ENCODE results near the gene CNOT6. TPM values are rescaled to one million over a fixed set of nuclear protein-coding genes. Genes with fewer than 3 reads are reported as not detected.
"Not testable (repeated sequence)": the region's sequence is repeated elsewhere in the genome, so short reads cannot be mapped to it uniquely, and the experiment has no call there.

Gene CNOT6
- total RNA-seq, 1 experiment from 2014 or later, result 60.9 TPM

DNA sequence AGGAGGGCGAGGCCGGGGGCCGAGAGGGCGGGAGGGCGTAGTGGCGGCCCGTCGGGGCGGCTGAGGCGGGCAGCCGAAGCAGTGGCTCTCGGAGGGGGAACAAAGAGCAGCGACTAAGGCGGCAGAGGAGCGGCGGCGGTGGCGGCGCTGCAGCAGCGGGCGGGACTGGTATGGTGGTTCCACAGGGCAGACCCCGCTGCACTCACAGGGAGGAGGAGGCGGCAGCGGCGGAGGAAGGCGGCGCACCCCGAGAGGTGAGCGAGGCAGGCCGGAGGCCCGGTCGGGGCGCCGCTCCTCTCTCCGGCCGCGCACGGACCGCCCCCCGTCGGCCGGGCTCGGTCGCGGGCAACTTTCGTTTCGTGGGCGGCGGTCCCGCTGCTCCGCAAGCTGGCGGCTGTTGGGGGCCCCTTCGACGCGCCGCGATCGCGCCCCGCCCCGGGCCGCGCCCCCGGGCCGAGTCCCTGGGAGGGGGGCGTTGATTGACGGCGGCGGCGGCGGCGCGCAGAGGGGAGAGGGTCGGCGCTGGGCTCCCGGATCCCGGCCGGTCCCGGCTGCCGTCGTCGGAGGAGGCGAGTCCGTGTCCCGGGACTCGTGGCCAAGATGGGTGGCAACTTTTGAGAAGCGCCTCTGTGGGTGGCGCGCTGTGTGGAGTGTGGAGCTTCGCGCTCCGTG is 467 bp downstream of the CNOT6 start:
- DNase-seq (ENCODE audit: low spot score), result peak; percentile 25
- peaks cover 20% of the 10 kb centered on the region for H3K36me3 ChIP-seq (ENCODE audit: insufficient read depth, low read length, poor library complexity, severe bottlenecking)
- H3K9me3 ChIP-seq (ENCODE audit: low read depth, low read length, poor library complexity, severe bottlenecking), result no peaks in the 10 kb centered on the region
- peak overlapping the region; percentile 98 for H3K27ac ChIP-seq (ENCODE audit: low read depth, low read length, poor library complexity, severe bottlenecking)
- no peaks in the 10 kb centered on the region for H3K27me3 ChIP-seq (replicated peaks; ENCODE audit: insufficient read depth, low read depth, low read length, poor library complexity)
- CTCF ChIA-PET, result no interaction called here
- POLR2A ChIA-PET (ENCODE audit: low non-redundant PET), result interaction anchor here (0.7 kb wide), 1 partner anchor 561 kb away, joined by 5 read pairs; no protein-coding TSS in a partner anchor
- intact Hi-C loops (cut with micrococcal nuclease; ENCODE audit: unreplicated experiment), result loop anchor here (5.0 kb wide), 1 partner anchor 142 kb away; the partner anchor contains the start of gene GFPT2
- TF ChIP-seq, protein P1, sequence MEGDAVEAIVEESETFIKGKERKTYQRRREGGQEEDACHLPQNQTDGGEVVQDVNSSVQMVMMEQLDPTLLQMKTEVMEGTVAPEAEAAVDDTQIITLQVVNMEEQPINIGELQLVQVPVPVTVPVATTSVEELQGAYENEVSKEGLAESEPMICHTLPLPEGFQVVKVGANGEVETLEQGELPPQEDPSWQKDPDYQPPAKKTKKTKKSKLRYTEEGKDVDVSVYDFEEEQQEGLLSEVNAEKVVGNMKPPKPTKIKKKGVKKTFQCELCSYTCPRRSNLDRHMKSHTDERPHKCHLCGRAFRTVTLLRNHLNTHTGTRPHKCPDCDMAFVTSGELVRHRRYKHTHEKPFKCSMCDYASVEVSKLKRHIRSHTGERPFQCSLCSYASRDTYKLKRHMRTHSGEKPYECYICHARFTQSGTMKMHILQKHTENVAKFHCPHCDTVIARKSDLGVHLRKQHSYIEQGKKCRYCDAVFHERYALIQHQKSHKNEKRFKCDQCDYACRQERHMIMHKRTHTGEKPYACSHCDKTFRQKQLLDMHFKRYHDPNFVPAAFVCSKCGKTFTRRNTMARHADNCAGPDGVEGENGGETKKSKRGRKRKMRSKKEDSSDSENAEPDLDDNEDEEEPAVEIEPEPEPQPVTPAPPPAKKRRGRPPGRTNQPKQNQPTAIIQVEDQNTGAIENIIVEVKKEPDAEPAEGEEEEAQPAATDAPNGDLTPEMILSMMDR (conservative IDR thresholded peaks at IDR 0.05; ENCODE audit: low read depth, low read length), result 0 out of 2 replicates have a peak, but pooled peaks have one; percentile 11
- no peak for TF ChIP-seq EZH2 (IDR thresholded peaks at IDR 0.05; ENCODE audit: borderline replicate concordance, low read depth, low read length, poor library complexity, severe bottlenecking)
- H3K4me3 ChIP-seq (ENCODE audit: low read depth, low read length, poor library complexity, severe bottlenecking), result peak overlapping the region; percentile 98
- H3K4me1 ChIP-seq (ENCODE audit: insufficient read depth, low read length, poor library complexity, severe bottlenecking), result peaks cover 18% of the 10 kb centered on the region
- no TSS peak for BruUV-seq (replicated peaks)

DNA sequence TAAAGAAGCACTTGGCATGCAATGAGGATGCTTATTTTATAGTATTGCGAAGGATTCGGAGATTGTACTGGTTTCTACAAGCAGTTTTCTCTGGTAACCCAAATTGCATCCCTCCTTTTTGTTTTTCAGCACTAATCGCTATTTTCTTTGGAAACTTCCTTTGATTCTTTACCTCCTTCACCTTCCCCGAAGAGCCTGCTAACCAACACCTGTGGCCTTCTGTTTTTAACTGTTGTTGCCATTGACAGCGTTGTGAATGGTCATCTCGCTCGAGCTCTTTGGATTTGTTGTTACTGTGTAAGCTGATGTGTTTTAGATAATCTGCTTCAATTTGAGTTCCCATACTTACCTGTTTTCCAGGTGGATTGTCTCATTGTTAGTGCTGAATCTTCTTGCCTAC is 1.1 kb downstream of the CNOT6 start:
- TF ChIP-seq EZH2 (IDR thresholded peaks at IDR 0.05; ENCODE audit: borderline replicate concordance, low read depth, low read length, poor library complexity, severe bottlenecking), result no peak
- TF ChIP-seq, protein P1 (conservative IDR thresholded peaks at IDR 0.05; ENCODE audit: low read depth, low read length), result no peak
- CTCF ChIA-PET, result no interaction called here
- Histone ChIP-seq H3K4me3 (ENCODE audit: low read depth, low read length, poor library complexity, severe bottlenecking) (peak overlapping the region; percentile 98), H3K4me1 (ENCODE audit: insufficient read depth, low read length, poor library complexity, severe bottlenecking) (peaks cover 18% of the 10 kb centered on the region), H3K9me3 (ENCODE audit: low read depth, low read length, poor library complexity, severe bottlenecking) (no peaks in the 10 kb centered on the region), H3K36me3 (ENCODE audit: insufficient read depth, low read length, poor library complexity, severe bottlenecking) (peaks cover 20% of the 10 kb centered on the region), H3K27ac (ENCODE audit: low read depth, low read length, poor library complexity, severe bottlenecking) (peak overlapping the region; percentile 98), H3K27me3 (replicated peaks; ENCODE audit: insufficient read depth, low read depth, low read length, poor library complexity) (no peaks in the 10 kb centered on the region)
- no peak for DNase-seq (ENCODE audit: low spot score)
- BruUV-seq (replicated peaks), result TSS peak; percentile 46
- intact Hi-C loops (cut with micrococcal nuclease; ENCODE audit: unreplicated experiment), result no loop called here
- POLR2A ChIA-PET (ENCODE audit: low non-redundant PET), result no interaction called here

DNA sequence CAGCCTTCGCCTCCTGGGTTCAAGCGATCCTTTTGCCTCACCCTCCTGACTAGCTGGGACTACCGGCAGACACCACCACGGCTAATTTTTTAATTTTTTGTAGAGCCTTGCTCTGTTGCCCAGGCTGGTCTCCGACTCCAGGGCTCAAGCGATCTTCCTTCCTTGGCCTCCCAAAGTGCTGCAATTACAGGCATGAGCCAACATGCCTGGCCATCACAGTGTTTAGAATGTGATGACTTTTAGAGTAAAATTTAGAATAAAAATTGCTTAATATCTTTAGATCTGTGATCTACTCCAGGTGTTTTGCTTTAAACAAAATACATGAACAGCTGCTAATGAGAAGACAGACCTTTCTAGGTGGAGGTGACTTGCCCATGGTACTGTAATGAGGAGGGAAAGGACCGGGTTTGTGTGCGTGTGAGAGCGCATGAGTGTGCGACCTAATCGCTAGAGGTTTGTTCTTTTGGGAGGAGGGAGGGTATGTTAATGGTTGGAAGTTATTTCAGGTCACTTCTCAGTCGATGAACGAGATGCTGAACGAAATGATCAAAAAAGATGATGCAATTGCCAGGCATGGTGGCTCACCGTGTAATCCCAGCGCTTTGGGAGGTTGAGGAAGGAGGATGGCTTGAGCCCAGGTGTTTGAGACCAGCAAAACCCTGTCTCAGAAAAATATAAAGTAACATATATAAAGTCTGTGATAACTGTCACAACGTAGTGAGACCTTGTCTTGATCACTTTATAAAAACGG is 2.0 kb downstream of the CNOT6 start:
- intact Hi-C loops (cut with micrococcal nuclease; ENCODE audit: unreplicated experiment), result no loop called here
- peak overlapping the region; percentile 98 for H3K4me3 ChIP-seq (ENCODE audit: low read depth, low read length, poor library complexity, severe bottlenecking)

DNA sequence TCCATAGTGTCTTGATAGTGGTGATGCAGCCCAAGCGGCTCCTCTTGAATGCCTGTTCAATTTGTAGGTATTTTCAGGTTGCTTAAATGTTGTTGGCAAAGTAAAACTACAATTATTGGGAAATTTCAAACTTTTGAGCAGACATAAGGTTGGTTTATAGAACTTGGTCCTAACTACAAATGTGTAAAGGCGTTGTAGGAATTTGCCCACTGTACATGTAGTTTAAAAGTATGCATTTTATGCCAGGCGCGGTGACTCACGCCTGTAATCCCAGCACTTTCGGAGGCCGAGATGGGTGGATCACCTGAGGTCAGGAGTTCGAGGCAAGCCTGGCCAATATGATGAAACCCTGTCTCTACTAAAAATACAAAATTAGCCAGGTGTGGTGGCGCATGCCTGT is 2.6 kb downstream of the CNOT6 start:
- H3K4me1 ChIP-seq (ENCODE audit: insufficient read depth, low read length, poor library complexity, severe bottlenecking); CTCF ChIA-PET; DNase-seq (ENCODE audit: low spot score); H3K4me3 ChIP-seq (ENCODE audit: low read depth, low read length, poor library complexity, severe bottlenecking); BruUV-seq (replicated peaks); H3K9me3 ChIP-seq (ENCODE audit: low read depth, low read length, poor library complexity, severe bottlenecking); H3K27me3 ChIP-seq (replicated peaks; ENCODE audit: insufficient read depth, low read depth, low read length, poor library complexity); intact Hi-C loops (cut with micrococcal nuclease; ENCODE audit: unreplicated experiment); POLR2A ChIA-PET (ENCODE audit: low non-redundant PET); H3K27ac ChIP-seq (ENCODE audit: low read depth, low read length, poor library complexity, severe bottlenecking): not testable (repeated sequence)
- peaks cover 20% of the 10 kb centered on the region for H3K36me3 ChIP-seq (ENCODE audit: insufficient read depth, low read length, poor library complexity, severe bottlenecking)

More for the DNA sequence above, 2.0 kb downstream of the CNOT6 start:
- peaks cover 20% of the 10 kb centered on the region for H3K36me3 ChIP-seq (ENCODE audit: insufficient read depth, low read length, poor library complexity, severe bottlenecking)
- POLR2A ChIA-PET (ENCODE audit: low non-redundant PET), result no interaction called here
- BruUV-seq (replicated peaks), result no TSS peak
- H3K27me3 ChIP-seq (replicated peaks; ENCODE audit: insufficient read depth, low read depth, low read length, poor library complexity), result no peaks in the 10 kb centered on the region
- CTCF ChIA-PET, result no interaction called here
- H3K27ac ChIP-seq (ENCODE audit: low read depth, low read length, poor library complexity, severe bottlenecking), result peak overlapping the region; percentile 31
- no peak for TF ChIP-seq EZH2 (IDR thresholded peaks at IDR 0.05; ENCODE audit: borderline replicate concordance, low read depth, low read length, poor library complexity, severe bottlenecking)
- TF ChIP-seq, protein P1 (conservative IDR thresholded peaks at IDR 0.05; ENCODE audit: low read depth, low read length), result no peak
- peaks cover 13% of the 10 kb centered on the region for H3K4me1 ChIP-seq (ENCODE audit: insufficient read depth, low read length, poor library complexity, severe bottlenecking)
- no peaks in the 10 kb centered on the region for H3K9me3 ChIP-seq (ENCODE audit: low read depth, low read length, poor library complexity, severe bottlenecking)
- DNase-seq (ENCODE audit: low spot score), result no peak

DNA sequence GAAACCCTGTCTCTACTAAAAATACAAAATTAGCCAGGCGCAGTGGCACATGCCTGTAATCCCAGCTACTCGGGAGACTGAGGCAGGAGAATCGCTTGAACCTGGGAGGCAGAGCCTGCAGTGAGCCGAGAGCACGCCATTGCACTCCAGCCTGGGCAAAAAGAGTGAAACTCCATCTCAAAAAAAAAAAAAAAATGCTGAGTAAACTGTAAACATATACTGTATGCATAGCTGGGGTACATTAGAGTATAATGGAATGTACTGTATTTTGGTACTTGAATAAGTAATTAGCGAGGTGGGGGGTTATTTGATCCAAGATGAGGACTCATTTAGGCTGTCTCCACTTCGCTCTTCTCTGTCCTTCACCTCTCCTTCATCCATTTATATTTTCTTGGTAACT is 3.7 kb downstream of the CNOT6 start:
- H3K4me1 ChIP-seq (ENCODE audit: insufficient read depth, low read length, poor library complexity, severe bottlenecking); POLR2A ChIA-PET (ENCODE audit: low non-redundant PET); BruUV-seq (replicated peaks); H3K4me3 ChIP-seq (ENCODE audit: low read depth, low read length, poor library complexity, severe bottlenecking); H3K9me3 ChIP-seq (ENCODE audit: low read depth, low read length, poor library complexity, severe bottlenecking); DNase-seq (ENCODE audit: low spot score); CTCF ChIA-PET; H3K27me3 ChIP-seq (replicated peaks; ENCODE audit: insufficient read depth, low read depth, low read length, poor library complexity); H3K27ac ChIP-seq (ENCODE audit: low read depth, low read length, poor library complexity, severe bottlenecking); intact Hi-C loops (cut with micrococcal nuclease; ENCODE audit: unreplicated experiment): not testable (repeated sequence)
- H3K36me3 ChIP-seq (ENCODE audit: insufficient read depth, low read length, poor library complexity, severe bottlenecking), result peaks cover 20% of the 10 kb centered on the region
